T47D (cell line): ENCODE results near the gene SMIM32.
A peak's percentile ranks its signal among the peaks of the same experiment; 100 is the strongest.

ENCODE experiments used
- DNase-seq, 2 experiments: peaks; one replicate each; pipeline versions ENCODE4 v3.0.0 to v3.0.0-alpha.2; 2011 to 2012; ENCODE audit warnings: low read depth in 1 of 2, low spot score in 1 of 2
- JUND ChIP-seq: IDR thresholded peaks from 2 replicates; pipeline ENCODE4 v1.6.1; 2012; ENCODE audit warnings: low read depth
- in situ Hi-C: cut with HindIII; loops from 2 replicates; pipeline ENCODE4 v1.10.0; 2016; ENCODE audit warnings: low sequenced_read_pairs, low pct_unique_long_range_greater_than_20kb

Gene SMIM32

GRCh38 chr5:136216230-136216629 is 23.3 kb upstream of the SMIM32 start:
- no peak for TF ChIP-seq JUND
- DNase-seq, result no peak
- in situ Hi-C loops, result no loop called here

DNA sequence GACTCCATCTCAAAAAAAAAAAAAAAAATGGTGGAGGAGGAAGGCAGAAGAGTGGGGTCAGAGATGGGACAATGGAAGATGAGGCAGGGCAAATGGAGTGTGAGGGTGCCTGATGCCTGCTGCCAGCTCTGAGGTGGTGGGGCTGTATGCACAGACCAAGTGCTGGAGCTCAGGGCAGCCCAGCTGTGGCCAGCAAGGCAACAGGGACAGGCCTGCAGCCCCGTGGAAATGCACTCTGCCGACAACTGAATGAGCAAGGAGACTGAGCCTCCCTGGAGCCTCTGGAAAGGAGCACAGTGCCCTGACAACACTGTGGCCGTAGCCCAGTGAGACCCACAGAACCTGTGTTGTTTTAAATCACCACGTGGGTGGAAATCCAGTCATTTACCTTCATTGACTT is 22.9 kb upstream of the SMIM32 start:
- DNase-seq, result no peak
- no peak for TF ChIP-seq JUND
- in situ Hi-C loops, result no loop called here

GRCh38 chr5:136213919-136214493 is 21.0 kb upstream of the SMIM32 start:
- in situ Hi-C loops, result no loop called here
- no peak for DNase-seq
- no peak for TF ChIP-seq JUND

DNA sequence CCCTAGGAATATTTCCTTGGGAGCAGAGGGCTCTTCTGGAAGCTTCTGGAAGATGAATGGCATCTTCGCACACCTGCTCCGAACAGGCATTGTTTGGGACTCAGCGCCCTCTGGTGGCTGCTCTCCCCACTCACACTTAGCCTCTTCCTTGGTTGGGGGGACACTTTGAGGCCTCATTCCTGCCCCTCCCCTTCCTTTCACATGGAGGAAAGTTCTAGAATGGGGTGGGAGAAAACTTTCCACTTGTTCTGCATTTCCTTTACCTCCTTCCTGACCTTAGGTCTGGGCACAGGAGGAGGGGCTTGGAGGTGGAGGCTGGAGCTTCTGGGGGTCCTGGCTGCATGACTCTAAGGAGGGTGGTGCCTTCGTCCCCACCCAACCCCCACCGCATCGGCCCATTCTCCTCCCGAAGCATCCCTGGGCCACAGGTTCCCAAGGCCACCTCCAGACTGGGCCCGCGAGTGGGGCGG is 19.3 kb upstream of the SMIM32 start:
- in situ Hi-C loops, result no loop called here
- TF ChIP-seq JUND, result no peak
- DNase-seq, result peak; percentile 67 to 79

DNA sequence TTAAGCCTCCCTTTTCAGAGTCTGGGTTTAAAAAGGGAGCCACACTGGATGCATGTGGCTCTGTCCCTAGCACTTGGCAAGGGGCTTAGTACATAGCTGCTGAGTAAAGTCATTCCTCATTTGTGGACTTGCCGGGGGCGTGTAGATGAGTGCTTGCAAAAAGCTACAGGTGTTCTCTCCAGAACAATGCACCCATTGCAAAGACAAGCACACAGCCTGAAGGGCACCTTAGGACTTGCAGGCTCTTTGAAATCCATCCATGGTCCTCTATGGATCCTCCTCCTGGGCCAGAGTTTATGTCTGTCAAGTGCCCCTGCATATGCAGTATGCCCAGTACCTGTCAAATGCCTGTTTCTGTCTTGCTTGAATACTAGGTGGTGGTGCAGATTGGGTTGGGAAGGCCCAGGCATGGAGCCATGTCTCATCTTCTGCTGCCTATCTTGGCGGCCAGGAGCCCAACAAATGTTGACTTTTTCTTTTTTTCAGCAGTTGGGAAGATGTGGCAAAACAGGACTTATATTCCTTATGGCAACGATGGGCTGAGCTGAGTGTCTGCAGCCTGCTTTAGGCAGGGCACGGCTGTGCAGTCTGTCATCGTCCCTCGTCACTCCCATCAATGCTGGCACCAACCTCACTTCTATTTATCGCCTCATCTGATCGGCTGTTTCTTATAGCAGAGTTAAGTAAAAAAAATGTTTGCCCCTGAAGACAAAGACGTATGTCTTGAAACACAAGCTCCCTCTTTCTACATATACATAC is 18.5 kb upstream of the SMIM32 start:
- no peak for TF ChIP-seq JUND
- in situ Hi-C loops, result no loop called here

DNA sequence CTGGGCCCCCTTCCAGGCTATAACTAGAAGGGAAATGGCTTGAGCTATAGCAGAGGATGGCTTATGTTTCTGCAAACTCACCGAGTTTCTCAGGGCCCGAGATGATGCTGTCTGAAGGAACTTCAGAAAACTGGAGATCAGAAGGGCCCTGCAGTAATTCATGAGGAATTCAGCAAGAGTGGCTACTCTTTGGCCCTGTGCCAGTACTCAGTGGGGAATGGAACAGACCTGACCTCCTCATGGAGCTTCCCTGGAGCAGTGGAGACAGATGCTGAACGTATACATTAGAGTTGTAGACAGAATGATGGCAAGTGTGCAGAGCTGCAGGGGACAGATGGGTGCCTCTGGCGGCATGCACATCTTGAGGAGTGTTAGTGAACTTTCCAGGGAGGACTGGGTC is 17.3 kb upstream of the SMIM32 start:
- no peak for TF ChIP-seq JUND
- in situ Hi-C loops, result no loop called here
- DNase-seq, result no peak

More for the DNA sequence above, 18.5 kb upstream of the SMIM32 start:
- DNase-seq, result no peak

- in situ Hi-C loops, result no loop called here
- no peak for TF ChIP-seq JUND
- DNase-seq, result no peak
These were observed 16.5 kb upstream of the SMIM32 start for GRCh38 chr5:136209346-136209910.

DNA sequence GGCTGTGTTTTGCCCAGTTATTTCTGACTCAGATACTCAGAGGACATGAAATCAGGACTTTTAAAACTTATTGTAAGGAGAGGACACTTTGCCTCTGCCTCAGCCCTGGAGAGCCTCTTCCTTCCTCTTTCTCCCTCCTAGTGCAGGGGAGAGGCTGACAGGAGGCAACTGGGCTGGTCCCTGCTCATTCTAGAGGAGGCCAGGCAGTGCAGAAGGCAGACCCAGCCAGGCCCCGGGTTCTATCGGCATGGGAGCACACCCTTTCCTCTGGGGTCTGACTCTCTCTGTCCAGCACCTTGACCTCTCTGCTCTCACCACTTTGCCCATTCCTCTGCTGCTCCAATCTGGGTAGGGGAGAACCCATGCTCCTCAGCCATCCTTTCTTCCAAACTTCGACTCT is 16.0 kb upstream of the SMIM32 start:
- DNase-seq, result no peak
- TF ChIP-seq JUND, result no peak
- in situ Hi-C loops, result no loop called here

DNA sequence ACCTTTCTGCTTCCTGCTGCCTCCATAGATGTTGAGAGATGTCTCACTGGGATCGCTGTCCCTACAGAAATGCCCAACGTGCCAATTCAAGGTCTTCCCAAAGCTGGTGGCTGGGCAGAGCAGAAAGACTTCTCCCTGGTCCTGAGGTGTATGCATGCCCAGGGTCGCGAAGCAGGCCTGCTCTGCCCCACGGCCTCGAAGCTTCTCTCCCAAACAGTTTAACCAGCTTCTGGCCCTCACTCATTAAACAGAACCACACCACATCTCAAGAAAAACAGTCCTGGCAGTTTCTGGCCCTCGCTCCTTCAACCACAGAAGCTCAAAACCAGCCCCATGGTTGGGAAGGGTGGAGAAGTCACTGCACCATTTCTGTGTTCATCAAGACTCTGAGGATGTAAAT is 14.7 kb upstream of the SMIM32 start:
- DNase-seq, result no peak
- in situ Hi-C loops, result no loop called here
- TF ChIP-seq JUND, result no peak

DNA sequence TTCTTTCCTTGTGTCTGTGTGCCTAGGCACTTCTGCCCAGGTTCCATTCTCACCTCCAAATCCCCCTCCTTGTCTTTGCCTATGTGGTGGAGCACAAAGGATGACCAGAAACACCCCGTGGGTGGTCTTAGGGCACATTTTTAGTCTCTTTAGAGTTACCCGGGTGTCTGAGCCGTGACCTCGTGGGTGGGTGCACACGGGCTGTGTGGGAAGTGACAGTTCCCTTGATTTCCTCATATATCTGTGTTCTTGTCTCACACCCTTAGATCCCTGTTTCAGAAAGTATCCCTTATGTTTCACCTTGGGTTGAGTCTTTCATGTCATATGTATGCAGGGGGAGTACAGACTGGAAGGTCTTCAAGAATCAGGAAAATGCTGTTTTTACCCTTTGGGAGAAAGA is 13.4 kb upstream of the SMIM32 start:
- DNase-seq, result no peak
- in situ Hi-C loops, result no loop called here
- TF ChIP-seq JUND, result no peak

- in situ Hi-C loops, result no loop called here
- DNase-seq, result no peak
- TF ChIP-seq JUND, result no peak
These were observed 13.0 kb upstream of the SMIM32 start for GRCh38 chr5:136205941-136206340.

DNA sequence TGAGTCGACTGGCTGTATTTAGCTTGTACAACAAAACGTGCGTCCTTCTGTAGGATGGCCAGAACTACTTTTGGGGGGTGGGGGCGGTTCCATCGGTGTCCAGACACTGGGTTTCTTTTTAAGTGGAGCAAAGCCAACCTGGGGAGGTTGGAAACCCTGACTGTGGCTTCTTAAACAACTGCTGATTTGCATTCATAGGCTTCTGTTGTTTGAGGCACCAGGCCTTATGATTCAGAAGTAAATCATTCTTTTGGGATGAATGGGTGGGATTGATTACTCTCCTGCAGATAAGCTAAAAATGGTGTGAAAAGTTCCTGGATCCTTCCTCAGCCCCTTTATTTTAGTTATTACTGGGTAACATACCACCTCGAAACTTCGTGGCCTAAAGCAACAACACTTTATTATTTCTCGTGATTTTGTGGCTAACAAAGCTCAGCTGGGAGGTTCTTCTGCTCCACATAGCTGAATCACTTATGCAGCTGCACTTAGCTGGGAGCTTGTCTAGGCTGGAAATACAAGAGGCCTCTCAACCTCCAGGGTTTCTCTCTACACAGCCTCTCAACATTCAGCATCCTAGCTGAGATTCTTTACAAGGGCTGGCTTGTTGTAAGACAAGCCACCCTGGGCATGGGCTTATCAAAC is 12.2 kb upstream of the SMIM32 start:
- in situ Hi-C loops, result no loop called here
- TF ChIP-seq JUND, result no peak
- no peak for DNase-seq

DNA sequence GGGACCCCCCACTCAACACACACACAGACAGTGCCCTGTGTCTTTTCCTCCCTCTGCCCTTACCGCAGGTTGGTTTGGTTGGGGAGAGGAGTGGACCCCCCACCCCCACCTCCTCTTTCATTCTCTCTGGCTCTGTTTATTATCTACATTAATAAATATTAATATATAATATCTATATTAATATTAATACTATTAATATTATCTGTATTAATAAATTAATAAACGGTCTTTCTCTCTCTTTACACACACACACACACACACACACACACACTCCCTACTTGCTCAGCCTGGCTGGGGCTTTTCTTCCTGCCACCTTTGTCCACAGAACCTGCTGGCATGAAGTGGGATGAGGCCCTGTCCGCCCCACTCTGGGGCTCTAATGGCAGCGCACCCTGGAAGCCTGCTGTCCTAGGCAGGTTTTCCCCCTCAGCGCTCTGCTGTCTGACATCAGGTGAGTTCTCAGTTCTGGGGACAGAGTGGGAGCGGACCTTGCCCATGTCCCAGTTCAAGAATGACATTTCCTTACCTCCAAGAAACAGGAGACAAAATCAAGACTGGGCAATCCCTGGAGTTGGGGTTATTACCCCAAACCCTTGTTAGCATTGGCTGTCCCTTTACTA is 10.5 kb upstream of the SMIM32 start:
- no peak for DNase-seq
- in situ Hi-C loops, result no loop called here
- TF ChIP-seq JUND, result no peak
